Measurements from ENCODE around the gene PTPN2.
"Not testable (repeated sequence)": the region's sequence is repeated elsewhere in the genome, so short reads cannot be mapped to it uniquely, and the experiment has no call there.

The PTPN2 gene

DNA sequence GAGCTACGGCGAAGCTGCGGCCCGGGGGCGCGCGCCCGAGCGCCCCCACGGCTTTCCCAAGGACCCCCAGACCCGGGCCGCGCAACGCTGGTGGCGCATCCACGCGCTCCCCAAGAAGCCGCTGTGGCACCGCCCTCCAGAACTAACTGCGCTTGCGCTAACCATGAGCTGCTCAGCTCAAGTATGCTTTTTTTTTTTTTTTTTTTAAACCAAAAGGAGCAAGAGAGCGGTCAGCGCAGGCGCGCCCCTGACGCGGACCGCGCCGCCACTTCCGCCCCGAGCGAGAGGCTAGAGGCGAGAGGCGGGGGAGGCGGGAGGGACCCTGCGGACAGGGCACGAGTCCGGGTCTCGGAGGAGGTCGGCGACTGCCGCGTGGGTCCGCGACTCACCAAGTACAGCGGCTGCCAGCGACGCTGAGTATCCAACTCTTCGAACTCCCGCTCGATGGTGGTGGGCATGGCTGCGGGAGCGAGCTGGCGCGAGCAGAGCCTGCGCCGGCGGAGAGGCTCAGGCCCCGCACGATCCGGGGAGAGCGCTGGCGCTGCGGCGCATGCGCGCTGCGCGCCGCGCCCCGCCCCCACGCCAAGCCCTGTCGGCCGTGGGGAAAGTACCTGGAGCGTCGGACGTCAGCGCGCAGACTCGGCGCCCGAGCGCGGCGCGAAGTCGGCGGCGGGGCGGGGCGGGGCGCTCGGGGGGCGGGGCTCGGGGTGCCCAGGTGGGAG, at the start of gene PTPN2:
Gene PTPN2 (minus strand): TSS at position 554 of the 722 bp plus-strand sequence. CDS start 96 bp downstream, at position 458.
- DNase-seq: peak; percentile 51

DNA sequence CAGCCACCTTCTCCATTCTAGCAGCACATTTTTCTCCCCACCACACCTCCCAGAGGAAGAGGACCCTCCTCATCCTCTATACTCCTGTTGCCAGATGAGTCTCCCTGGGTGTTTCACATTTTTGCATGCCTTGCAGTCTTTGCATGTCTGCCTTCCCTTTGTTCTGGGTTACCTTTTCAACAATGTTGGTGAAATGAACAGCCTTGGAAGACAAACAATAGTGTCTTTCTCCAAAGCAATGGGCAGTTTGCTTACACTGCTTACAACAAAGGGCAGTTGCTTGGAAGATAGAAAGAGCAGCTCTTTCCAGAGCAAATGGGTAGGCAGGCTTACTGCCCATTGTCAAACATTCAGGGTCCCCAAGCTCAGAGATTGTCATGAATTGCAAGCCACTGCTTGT, 49.3 kb upstream of the PTPN2 start:
- no peak for DNase-seq

DNA sequence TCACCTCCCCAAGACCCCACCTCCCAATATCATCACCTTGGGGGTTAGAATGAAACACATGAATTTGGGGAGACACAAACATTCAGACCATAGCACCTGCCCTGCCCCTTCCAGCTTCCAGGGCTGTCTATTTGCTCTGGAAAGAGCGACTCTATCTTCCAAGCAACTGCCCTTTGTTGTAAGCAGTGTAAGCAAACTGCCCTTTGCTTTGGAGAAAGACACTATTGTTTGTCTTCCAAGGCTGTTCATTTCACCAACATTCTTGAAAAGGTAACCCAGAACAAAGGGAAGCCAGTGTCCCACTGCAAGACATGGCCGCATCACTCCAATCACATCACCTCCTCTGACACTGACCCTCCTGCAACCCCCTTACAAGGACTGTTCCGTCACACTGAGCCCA, 46.9 kb upstream of the PTPN2 start:
- DNase-seq: no peak

DNA sequence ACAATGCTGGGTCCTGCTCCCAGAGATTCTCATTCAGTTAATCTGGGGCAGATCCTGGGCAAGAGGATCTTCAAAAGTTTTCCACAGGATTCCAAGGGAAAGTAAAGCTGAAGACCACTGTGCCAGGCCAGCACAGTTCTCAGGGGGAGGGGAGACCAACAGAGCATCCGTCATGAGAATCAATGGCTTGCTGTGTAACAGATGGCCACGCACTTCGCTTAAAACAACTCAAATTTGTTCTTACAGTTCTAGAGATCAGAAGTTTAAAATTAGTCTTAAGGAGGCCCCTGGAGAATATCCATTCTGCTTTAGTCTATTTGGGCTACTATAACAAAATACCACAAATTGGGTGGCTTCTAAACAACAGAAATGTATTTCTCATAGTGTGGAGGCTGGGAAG, 46.3 kb upstream of the PTPN2 start:
- DNase-seq: no peak

- DNase-seq: no peak
Observed at GRCh38 chr18:12929477-12930083, 45.5 kb upstream of the PTPN2 start.

DNA sequence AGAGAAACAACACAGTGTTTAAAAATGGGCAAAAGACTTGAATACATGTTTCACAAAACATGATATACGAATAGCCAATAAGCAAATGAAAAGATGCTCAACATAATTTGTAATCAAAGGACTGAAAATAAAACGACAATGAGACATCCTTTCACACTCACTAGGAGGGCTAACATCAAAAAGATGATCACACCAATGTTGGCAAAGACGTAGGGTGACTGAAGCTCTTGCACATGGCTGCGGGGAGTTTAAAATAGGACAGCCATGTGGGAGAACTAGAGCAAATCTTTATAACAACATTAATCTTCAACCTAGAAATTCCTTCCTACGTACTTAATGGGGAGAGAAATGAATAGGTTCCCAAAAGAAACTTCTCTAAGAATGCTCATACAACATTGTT, 44.6 kb upstream of the PTPN2 start:
- no peak for DNase-seq

GRCh38 chr18:12928206-12928605, 44.2 kb upstream of the PTPN2 start:
- no peak for DNase-seq

DNA sequence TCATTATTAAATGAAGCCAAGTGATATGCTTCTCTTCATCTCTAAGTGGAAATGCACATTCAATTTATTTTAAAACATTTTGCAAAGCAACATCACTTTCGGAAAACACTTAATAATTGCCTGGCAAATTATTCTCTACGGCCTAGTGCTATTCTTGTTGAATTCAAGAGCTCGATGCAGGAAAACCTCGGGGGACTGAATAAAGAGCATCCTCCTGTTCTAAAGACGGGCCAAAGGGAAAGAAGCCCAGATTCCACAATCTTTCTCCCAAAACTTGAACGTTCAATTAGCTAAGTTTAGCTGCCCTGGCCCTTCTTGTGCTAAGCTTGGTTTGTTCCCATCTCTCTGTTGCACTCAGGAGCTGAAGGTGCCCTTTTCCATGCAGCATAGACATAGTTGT, 40.6 kb upstream of the PTPN2 start:
- no peak for DNase-seq

DNA sequence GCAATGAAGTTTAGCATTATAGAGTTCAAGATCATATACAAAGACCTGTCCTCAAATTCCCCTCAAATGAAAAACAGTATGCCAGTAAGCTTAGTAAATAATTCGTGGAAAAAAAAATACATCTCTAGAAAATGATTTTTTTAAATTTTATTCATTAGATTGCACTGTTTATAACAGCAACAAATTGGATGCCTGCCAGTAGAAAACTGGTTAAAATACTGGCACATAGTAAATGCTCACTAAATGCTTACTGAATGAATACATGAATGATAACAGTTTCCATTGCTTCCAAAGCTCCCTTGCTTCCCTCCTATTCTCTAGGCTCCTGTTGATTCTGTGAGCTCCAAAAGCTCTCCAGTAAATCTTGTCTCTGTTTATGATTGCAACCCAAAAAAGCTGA, 38.2 kb upstream of the PTPN2 start:
- no peak for DNase-seq

DNA sequence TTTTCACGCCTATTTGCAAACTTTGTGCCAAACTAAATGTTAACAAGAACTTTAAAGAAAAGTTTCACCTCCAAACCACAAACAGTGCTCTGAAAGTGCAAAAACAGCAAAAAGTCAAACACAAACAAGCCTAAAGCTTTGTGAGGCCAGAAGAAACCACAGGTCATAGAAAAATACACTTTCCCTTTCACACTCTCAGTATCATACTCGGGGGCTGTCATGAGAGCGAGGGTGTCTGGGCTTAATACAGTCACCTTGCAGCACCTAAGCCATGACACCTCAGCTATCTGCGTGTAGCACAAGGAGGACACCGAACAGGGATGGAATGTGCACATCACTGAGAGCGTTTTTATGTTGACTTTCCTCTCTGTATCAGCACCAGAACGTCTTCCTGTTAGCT, 37.1 kb upstream of the PTPN2 start:
- no peak for DNase-seq

DNA sequence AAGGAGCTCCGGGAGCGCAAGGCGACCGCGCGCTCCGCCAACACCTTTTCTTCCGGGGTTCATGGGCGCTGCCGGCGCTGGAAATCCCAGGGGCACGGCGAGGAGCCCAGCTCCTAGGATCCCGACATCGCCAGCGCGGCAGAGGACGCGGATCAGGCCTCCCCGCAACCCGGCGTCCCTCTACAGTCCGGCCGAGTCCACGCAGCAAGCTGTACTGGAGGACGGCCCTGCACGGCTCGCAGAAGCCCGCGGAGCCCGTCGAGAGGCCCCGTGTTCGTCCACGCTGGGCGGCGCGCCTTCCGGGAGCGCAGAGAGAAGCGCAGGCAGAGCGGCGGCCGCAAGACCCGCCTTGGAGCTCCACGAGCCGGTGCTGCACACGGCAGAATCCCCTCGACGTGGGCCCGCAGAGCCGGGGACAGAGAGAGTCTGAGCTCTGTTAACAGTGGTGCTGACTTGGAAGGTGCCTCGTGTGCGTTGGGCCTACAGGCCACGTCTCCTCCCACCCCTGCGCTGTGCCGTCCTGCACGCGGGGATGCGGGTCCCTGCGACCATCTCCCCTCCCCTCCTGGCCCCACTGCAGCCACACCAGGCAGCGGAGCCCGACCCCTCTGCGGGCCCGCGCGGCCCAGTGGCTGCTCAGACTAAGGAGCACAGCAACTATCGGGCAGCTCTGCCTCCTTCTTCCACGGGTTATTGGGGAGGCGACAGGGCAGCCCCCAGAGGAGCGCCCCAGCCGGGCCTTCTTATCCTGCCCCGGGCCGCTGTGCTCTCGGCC, 28.1 kb upstream of the PTPN2 start:
- no peak for DNase-seq

- no peak for DNase-seq
Observed at GRCh38 chr18:12911025-12911928, 27.2 kb upstream of the PTPN2 start.

DNA sequence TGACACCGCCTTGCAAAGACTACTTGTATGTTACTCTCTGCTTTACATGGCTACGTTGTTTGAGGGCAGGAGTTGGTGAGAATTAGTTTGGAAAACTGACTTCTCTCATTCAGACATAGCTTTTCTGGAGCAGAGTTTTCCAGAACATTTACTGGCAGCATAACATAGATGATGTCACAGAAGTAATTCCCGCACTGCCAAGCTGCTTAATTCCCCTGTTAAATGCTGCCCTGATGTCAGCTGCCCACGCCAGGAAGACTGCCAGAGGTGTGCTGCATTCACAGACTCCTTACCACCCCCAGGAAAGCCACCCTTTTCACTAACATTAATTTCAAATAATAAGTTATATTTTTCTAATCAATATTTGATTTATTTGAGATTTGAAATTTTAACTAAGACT, 24.7 kb upstream of the PTPN2 start:
- no peak for DNase-seq

- DNase-seq: no peak
Observed at GRCh38 chr18:12907258-12907925, 23.4 kb upstream of the PTPN2 start.

DNA sequence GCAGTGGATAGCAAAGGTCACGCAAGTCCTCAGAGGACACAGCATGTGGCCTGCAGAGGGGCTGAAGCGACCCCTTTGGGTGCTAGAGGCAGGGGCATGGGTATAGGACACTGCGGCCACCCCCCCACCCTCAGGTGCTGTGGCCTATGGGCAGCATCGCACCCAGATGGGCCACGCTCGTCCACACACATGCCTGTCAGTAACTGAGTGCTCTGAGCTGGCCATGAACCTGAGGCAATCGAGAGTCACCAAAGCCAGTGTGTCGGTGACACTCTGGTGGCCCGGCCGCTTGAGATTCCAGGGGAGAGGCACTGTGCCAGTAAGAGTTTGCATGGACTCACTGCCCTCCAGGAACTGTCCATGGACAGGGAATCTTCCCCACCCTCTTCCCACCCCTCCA, 22.7 kb upstream of the PTPN2 start:
- DNase-seq: no peak

DNA sequence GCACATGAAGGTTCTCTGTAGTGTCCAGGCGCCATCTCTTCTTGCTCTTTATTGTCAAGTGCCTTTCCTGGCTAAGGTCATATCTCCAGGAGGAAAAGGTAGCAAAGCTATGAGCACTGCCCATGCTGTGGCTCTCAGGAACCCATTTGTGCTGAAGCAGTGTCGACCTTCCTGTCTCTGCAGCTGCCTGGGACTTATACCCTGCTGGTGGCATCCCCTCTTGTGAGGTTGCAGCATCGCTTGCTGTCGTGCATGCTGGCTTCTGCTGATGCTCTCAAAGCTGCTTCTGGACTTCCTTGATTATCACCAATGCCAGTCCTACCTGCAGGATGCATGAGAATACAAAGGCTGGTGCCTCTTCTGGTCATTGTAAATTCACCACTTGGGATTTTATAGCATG, 22.1 kb upstream of the PTPN2 start:
- no peak for DNase-seq

DNA sequence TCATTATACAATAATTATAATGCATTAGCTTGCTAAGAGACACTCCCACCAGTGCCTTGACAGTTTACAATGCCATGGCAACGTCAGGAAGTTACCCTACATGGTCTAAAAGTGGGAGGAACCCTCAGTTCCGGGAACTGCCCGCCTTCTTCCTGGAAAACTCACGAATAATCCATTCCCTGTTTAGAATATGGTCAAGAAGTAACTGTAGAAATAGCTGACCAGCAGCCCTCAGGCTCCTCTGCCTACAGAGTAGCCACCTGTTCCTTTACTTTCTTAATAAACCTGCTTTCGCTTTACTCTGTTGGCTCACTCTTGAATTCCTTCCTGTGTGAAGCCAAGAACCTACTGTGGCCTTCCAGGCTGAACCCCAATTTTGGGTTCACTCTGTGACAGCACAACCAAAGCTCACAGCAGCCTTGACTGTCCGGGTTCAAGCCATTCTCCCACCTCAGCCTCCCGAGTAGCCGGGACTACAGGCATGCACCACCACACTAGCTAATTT, 20.0 kb upstream of the PTPN2 start:
- no peak for DNase-seq

DNA sequence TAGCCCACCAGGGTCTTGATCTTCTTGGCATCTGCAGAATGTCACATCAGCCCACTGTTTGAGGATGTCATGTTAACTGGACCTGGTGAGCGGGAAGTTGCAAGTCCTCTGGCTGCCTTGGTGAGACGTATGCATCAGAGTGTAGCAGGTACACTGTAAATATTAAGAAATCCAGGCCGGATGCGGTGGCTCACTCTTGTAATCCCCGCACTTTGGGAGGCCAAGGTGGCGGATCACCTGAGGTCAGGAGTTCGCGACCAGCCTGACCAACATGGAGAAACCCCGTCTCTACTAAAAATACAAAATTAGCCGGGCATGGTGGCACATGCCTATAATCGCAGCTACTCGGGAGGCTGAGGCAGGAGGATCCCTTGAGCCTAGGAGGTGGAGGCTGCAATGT, 17.2 kb upstream of the PTPN2 start:
- DNase-seq: not testable (repeated sequence)

GRCh38 chr18:12896784-12897333, 12.8 kb upstream of the PTPN2 start:
- not testable (repeated sequence) for DNase-seq

GRCh38 chr18:12895626-12896025, 11.6 kb upstream of the PTPN2 start:
- no peak for DNase-seq

GRCh38 chr18:12895014-12895413, 11.0 kb upstream of the PTPN2 start:
- DNase-seq: no peak

DNA sequence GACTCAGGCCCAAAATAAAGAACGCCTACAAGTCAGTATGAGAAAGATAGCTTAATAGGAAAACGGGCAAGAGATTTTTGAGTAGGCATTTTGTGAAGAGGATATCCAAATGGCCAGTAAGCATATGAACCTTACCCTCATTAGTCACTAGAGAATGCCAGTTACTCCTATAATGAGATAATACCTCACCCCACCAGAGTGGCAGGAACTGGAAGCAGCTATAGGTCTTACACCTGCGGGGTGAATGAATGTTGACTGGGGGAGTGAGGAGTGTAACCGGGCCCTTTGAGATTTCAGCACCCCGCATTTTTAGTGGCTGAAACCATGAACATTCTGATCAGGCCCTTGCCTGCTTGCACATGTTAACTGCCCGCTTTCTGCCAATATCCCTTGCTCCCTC, 7.5 kb upstream of the PTPN2 start:
- no peak for DNase-seq

Measured in NCI-H2107 (cell line).